ENCODE data around the gene ERH. TPM values are rescaled to one million over a fixed set of nuclear protein-coding genes. Genes with fewer than 3 reads are reported as not detected.

Gene ERH
- total RNA-seq, 5 donors from 2014 or later (not counting 1 experiment from before 2014, with no cell fraction given) = 108 to 119 (median 115) TPM

GRCh38 chr14:69373104-69373503, 25.0 kb downstream of the ERH start:
- Mint-ChIP-seq H3K36me3 (peaks cover 43% of the 10 kb centered on the region), H3K4me3 (no peak overlapping the region), H3K9me3 (peaks cover 0 to 8% (median 0%) of the 10 kb centered on the region in 3 donors), H3K27ac (no peak overlapping the region), H3K27me3 (no peaks in the 10 kb centered on the region), H3K4me1 (no peaks in the 10 kb centered on the region)
- no peak overlapping the region for H3K4me3 ChIP-seq (ENCODE audit: control insufficient read depth in 1 of 2, extremely low read depth in 1 of 2, low read length in 1 of 2)
- H3K4me1 ChIP-seq (ENCODE audit: control insufficient read depth in 1 of 2, extremely low read depth in 1 of 2, insufficient read depth in 2 of 2, low read length in 2 of 2) = no peaks in the 10 kb centered on the region
- DNase-seq (no peak), ATAC-seq (replicated peaks in 1 of 4) (no peak)
- H3K27me3 ChIP-seq (replicated peaks in 1 of 2; ENCODE audit: control insufficient read depth in 2 of 2, extremely low read depth in 1 of 2, insufficient read depth in 2 of 2, low read length in 1 of 2) = no peaks in the 10 kb centered on the region
- CTCF ChIA-PET = no interaction called here
- no peaks in the 10 kb centered on the region for H3K9me3 ChIP-seq
- H3K27ac ChIP-seq (ENCODE audit: low read length) = no peak overlapping the region
- no CpG with 5 or more reads among the region's 1 CpG for WGBS (ENCODE audit: insufficient coverage)
- H3K36me3 ChIP-seq (ENCODE audit: control insufficient read depth in 2 of 2, extremely low read depth in 1 of 2, insufficient read depth in 1 of 2, low read length in 1 of 2) = peaks cover 0 to 23% of the 10 kb centered on the region in 2 donors
- POLR2A ChIA-PET = no interaction called here

GRCh38 chr14:69372146-69372545, 26.0 kb downstream of the ERH start:
- DNase-seq (no peak), ATAC-seq (replicated peaks in 1 of 4) (no peak)
- Mint-ChIP-seq H3K9me3 (peaks cover 0 to 8% (median 0%) of the 10 kb centered on the region in 3 donors), H3K27me3 (no peaks in the 10 kb centered on the region), H3K27ac (no peak overlapping the region), H3K36me3 (peaks cover 39% of the 10 kb centered on the region), H3K4me3 (no peak overlapping the region), H3K4me1 (no peaks in the 10 kb centered on the region)
- no peak overlapping the region for H3K27ac ChIP-seq (ENCODE audit: low read length)
- ChIA-PET POLR2A (no interaction called here), CTCF (no interaction called here)
- H3K27me3 ChIP-seq (replicated peaks in 1 of 2; ENCODE audit: control insufficient read depth in 2 of 2, extremely low read depth in 1 of 2, insufficient read depth in 2 of 2, low read length in 1 of 2) = no peaks in the 10 kb centered on the region
- WGBS (ENCODE audit: insufficient coverage) = 60% methylated on average over 1 of the region's 3 CpGs
- H3K4me3 ChIP-seq (ENCODE audit: control insufficient read depth in 1 of 2, extremely low read depth in 1 of 2, low read length in 1 of 2) = no peak overlapping the region
- H3K36me3 ChIP-seq (ENCODE audit: control insufficient read depth in 2 of 2, extremely low read depth in 1 of 2, insufficient read depth in 1 of 2, low read length in 1 of 2) = peaks cover 0 to 17% of the 10 kb centered on the region in 2 donors
- no peaks in the 10 kb centered on the region for H3K9me3 ChIP-seq
- H3K4me1 ChIP-seq (ENCODE audit: control insufficient read depth in 1 of 2, extremely low read depth in 1 of 2, insufficient read depth in 2 of 2, low read length in 2 of 2) = no peaks in the 10 kb centered on the region

GRCh38 chr14:69370061-69370460, 28.0 kb downstream of the ERH start:
- ATAC-seq (replicated peaks in 1 of 4) = no peak
- Mint-ChIP-seq H3K4me3 (no peak overlapping the region), H3K36me3 (peaks cover 19% of the 10 kb centered on the region), H3K4me1 (no peaks in the 10 kb centered on the region), H3K27ac (no peak overlapping the region), H3K27me3 (no peaks in the 10 kb centered on the region), H3K9me3 (no peaks in the 10 kb centered on the region)
- no peaks in the 10 kb centered on the region for H3K4me1 ChIP-seq (ENCODE audit: control insufficient read depth in 1 of 2, extremely low read depth in 1 of 2, insufficient read depth in 2 of 2, low read length in 2 of 2)
- H3K27ac ChIP-seq (ENCODE audit: low read length) = no peak overlapping the region
- H3K4me3 ChIP-seq (ENCODE audit: control insufficient read depth in 1 of 2, extremely low read depth in 1 of 2, low read length in 1 of 2) = no peak overlapping the region
- POLR2A ChIA-PET = no interaction called here
- 93% methylated on average over 2 of the region's 5 CpGs for WGBS (ENCODE audit: insufficient coverage)
- CTCF ChIA-PET = interaction anchor here in 1 of 2 donors (0.5 kb wide), 1 partner anchor 213 kb away, joined by 3 read pairs; no protein-coding TSS in a partner anchor
- DNase-seq = no peak
- no peaks in the 10 kb centered on the region for H3K36me3 ChIP-seq (ENCODE audit: control insufficient read depth in 2 of 2, extremely low read depth in 1 of 2, insufficient read depth in 1 of 2, low read length in 1 of 2)
- no peaks in the 10 kb centered on the region for H3K27me3 ChIP-seq (replicated peaks in 1 of 2; ENCODE audit: control insufficient read depth in 2 of 2, extremely low read depth in 1 of 2, insufficient read depth in 2 of 2, low read length in 1 of 2)
- H3K9me3 ChIP-seq = no peaks in the 10 kb centered on the region

GRCh38 chr14:69368381-69368780, 29.7 kb downstream of the ERH start:
- ChIA-PET CTCF (no interaction called here), POLR2A (no interaction called here)
- Mint-ChIP-seq H3K9me3 (no peaks in the 10 kb centered on the region), H3K36me3 (peaks cover 9% of the 10 kb centered on the region), H3K4me3 (no peak overlapping the region), H3K4me1 (no peaks in the 10 kb centered on the region), H3K27ac (no peak overlapping the region), H3K27me3 (no peaks in the 10 kb centered on the region)
- no peak for ATAC-seq (replicated peaks in 1 of 4)
- Histone ChIP-seq H3K27ac (ENCODE audit: low read length) (no peak overlapping the region), H3K9me3 (no peaks in the 10 kb centered on the region), H3K36me3 (ENCODE audit: control insufficient read depth in 2 of 2, extremely low read depth in 1 of 2, insufficient read depth in 1 of 2, low read length in 1 of 2) (no peaks in the 10 kb centered on the region), H3K27me3 (replicated peaks in 1 of 2; ENCODE audit: control insufficient read depth in 2 of 2, extremely low read depth in 1 of 2, insufficient read depth in 2 of 2, low read length in 1 of 2) (no peaks in the 10 kb centered on the region), H3K4me3 (ENCODE audit: control insufficient read depth in 1 of 2, extremely low read depth in 1 of 2, low read length in 1 of 2) (no peak overlapping the region), H3K4me1 (ENCODE audit: control insufficient read depth in 1 of 2, extremely low read depth in 1 of 2, insufficient read depth in 2 of 2, low read length in 2 of 2) (no peaks in the 10 kb centered on the region)
- DNase-seq = no peak
- WGBS (ENCODE audit: insufficient coverage) = no CpG with 5 or more reads among the region's 1 CpG

- no peaks in the 10 kb centered on the region for H3K36me3 Mint-ChIP-seq
- ChIA-PET CTCF (no interaction called here), POLR2A (interaction anchor here in 1 of 2 donors (0.6 kb wide), 2 partner anchors 12 to 953 kb away, joined by 3 to 5 read pairs; no protein-coding TSS in a partner anchor)
- Histone ChIP-seq H3K4me1 (ENCODE audit: control insufficient read depth in 1 of 2, extremely low read depth in 1 of 2, insufficient read depth in 2 of 2, low read length in 2 of 2) (no peaks in the 10 kb centered on the region), H3K27me3 (replicated peaks in 1 of 2; ENCODE audit: control insufficient read depth in 2 of 2, extremely low read depth in 1 of 2, insufficient read depth in 2 of 2, low read length in 1 of 2) (no peaks in the 10 kb centered on the region), H3K9me3 (no peaks in the 10 kb centered on the region), H3K4me3 (ENCODE audit: control insufficient read depth in 1 of 2, extremely low read depth in 1 of 2, low read length in 1 of 2) (no peak overlapping the region), H3K27ac (ENCODE audit: low read length) (no peak overlapping the region), H3K36me3 (ENCODE audit: control insufficient read depth in 2 of 2, extremely low read depth in 1 of 2, insufficient read depth in 1 of 2, low read length in 1 of 2) (no peaks in the 10 kb centered on the region)
- H3K4me3 Mint-ChIP-seq = no peak overlapping the region
- H3K27ac Mint-ChIP-seq = no peak overlapping the region
- no peaks in the 10 kb centered on the region for H3K9me3 Mint-ChIP-seq
- ATAC-seq (replicated peaks in 1 of 4) (no peak), DNase-seq (no peak)
- H3K4me1 Mint-ChIP-seq = no peaks in the 10 kb centered on the region
- H3K27me3 Mint-ChIP-seq = no peaks in the 10 kb centered on the region
- WGBS (ENCODE audit: insufficient coverage) = 100% methylated on average over 4 of the region's 4 CpGs
Measured at GRCh38 chr14:69366761-69367160, 31.3 kb downstream of the ERH start.

- POLR2A ChIA-PET = interaction anchor here in 1 of 2 donors (0.6 kb wide), 1 partner anchor 13 kb away, joined by 3 read pairs; no protein-coding TSS in a partner anchor
- no peaks in the 10 kb centered on the region for H3K36me3 Mint-ChIP-seq
- Histone ChIP-seq H3K36me3 (ENCODE audit: control insufficient read depth in 2 of 2, extremely low read depth in 1 of 2, insufficient read depth in 1 of 2, low read length in 1 of 2) (no peaks in the 10 kb centered on the region), H3K27ac (ENCODE audit: low read length) (no peak overlapping the region), H3K4me1 (ENCODE audit: control insufficient read depth in 1 of 2, extremely low read depth in 1 of 2, insufficient read depth in 2 of 2, low read length in 2 of 2) (no peaks in the 10 kb centered on the region), H3K9me3 (no peaks in the 10 kb centered on the region), H3K27me3 (replicated peaks in 1 of 2; ENCODE audit: control insufficient read depth in 2 of 2, extremely low read depth in 1 of 2, insufficient read depth in 2 of 2, low read length in 1 of 2) (no peaks in the 10 kb centered on the region), H3K4me3 (ENCODE audit: control insufficient read depth in 1 of 2, extremely low read depth in 1 of 2, low read length in 1 of 2) (no peak overlapping the region)
- no peaks in the 10 kb centered on the region for H3K27me3 Mint-ChIP-seq
- WGBS (ENCODE audit: insufficient coverage) = 90% methylated on average over 3 of the region's 3 CpGs
- no peak overlapping the region for H3K27ac Mint-ChIP-seq
- ATAC-seq (replicated peaks in 1 of 4) (no peak), DNase-seq (no peak)
- no peaks in the 10 kb centered on the region for H3K4me1 Mint-ChIP-seq
- no peaks in the 10 kb centered on the region for H3K9me3 Mint-ChIP-seq
- CTCF ChIA-PET = no interaction called here
- no peak overlapping the region for H3K4me3 Mint-ChIP-seq
Measured at GRCh38 chr14:69366069-69366468, 32.0 kb downstream of the ERH start.

- CTCF ChIA-PET = no interaction called here
- ATAC-seq (replicated peaks in 1 of 4) = no peak
- no peak overlapping the region for H3K4me3 ChIP-seq (ENCODE audit: control insufficient read depth in 1 of 2, extremely low read depth in 1 of 2, low read length in 1 of 2)
- no peak overlapping the region for H3K4me3 Mint-ChIP-seq
- H3K4me1 Mint-ChIP-seq = no peaks in the 10 kb centered on the region
- no peaks in the 10 kb centered on the region for H3K36me3 Mint-ChIP-seq
- H3K9me3 ChIP-seq = no peaks in the 10 kb centered on the region
- no CpG with 5 or more reads among the region's 2 CpGs for WGBS (ENCODE audit: insufficient coverage)
- no peaks in the 10 kb centered on the region for H3K36me3 ChIP-seq (ENCODE audit: control insufficient read depth in 2 of 2, extremely low read depth in 1 of 2, insufficient read depth in 1 of 2, low read length in 1 of 2)
- no peak overlapping the region for H3K27ac Mint-ChIP-seq
- POLR2A ChIA-PET = no interaction called here
- no peaks in the 10 kb centered on the region for H3K4me1 ChIP-seq (ENCODE audit: control insufficient read depth in 1 of 2, extremely low read depth in 1 of 2, insufficient read depth in 2 of 2, low read length in 2 of 2)
- H3K27ac ChIP-seq (ENCODE audit: low read length) = no peak overlapping the region
- H3K27me3 Mint-ChIP-seq = no peaks in the 10 kb centered on the region
- DNase-seq = no peak
- peaks cover 0 to 4% of the 10 kb centered on the region in 2 experiments for H3K27me3 ChIP-seq (replicated peaks in 1 of 2; ENCODE audit: control insufficient read depth in 2 of 2, extremely low read depth in 1 of 2, insufficient read depth in 2 of 2, low read length in 1 of 2)
- no peaks in the 10 kb centered on the region for H3K9me3 Mint-ChIP-seq
Measured at GRCh38 chr14:69364378-69364777, 33.7 kb downstream of the ERH start.
